Measurements from ENCODE around the gene NMNAT3.
"Not testable (repeated sequence)": the region's sequence is repeated elsewhere in the genome, so short reads cannot be mapped to it uniquely, and the experiment has no call there.

NMNAT3 gene

DNA sequence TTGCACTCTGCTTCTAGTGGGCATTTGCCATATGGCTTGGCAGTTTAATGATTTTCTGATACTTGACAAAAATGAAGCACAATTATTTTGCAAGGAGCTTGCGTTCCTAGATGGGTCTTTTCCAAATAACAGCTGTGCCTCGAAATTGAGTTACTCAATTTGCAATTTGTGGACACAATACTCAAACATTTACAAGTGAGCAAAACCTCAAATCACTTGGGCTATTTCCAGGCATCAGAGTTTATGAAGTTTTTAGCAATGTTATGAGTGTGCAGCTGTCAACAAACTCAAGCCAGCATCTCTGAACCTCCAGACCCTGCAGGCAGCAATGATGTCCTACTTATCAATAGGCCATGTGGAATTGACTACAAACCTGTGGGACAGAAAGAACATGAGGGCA lies 41.3 kb downstream of the NMNAT3 start:
- DNase-seq (ENCODE audit: low read depth in 2 of 2): no peak

DNA sequence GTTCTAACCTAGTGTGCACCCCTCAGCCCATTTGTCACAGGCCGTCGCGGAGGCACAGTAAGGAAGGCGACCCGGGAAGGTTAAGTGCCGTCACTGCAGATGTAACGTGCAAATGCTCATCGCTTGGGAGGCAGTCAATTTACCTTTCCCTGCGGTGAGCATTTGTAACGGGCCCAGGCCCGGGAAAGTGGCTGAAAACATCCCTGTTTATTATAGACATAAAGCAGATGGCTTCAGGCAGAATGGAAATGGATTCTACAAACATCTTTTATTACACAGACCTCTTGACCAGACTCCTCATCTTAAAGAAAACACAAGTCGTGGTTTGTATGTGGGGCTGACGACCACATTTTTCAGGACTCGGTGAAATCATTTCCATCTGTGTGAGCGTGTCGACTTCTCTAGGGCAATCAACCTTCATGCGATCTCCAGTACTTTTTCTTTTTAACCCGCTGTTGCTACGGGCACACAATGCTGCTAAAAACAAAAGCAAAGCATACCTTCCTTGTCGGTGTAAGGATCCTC lies 43.6 kb downstream of the NMNAT3 start:
- DNase-seq (ENCODE audit: low read depth in 2 of 2): no peak

DNA sequence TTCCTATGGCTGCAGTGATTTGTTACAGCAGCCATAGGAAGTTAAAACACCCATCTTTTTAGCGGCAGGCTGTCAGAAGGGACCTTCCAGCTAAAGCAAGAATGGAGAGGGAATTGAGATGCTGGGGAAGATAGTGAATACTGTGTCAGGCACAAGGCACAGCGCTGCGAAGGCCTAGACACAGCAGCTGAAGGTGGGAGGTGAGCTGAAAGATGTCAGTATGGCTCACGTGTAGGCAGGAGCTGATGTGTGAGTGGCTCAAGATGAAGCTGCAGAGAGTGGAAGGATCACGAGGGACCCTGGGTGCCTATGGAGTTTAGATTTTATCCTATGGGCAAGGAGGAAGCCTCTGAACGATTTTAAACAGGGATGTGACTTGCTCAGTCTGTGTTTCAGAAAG lies 44.3 kb downstream of the NMNAT3 start:
- DNase-seq (ENCODE audit: low read depth in 2 of 2): no peak

DNA sequence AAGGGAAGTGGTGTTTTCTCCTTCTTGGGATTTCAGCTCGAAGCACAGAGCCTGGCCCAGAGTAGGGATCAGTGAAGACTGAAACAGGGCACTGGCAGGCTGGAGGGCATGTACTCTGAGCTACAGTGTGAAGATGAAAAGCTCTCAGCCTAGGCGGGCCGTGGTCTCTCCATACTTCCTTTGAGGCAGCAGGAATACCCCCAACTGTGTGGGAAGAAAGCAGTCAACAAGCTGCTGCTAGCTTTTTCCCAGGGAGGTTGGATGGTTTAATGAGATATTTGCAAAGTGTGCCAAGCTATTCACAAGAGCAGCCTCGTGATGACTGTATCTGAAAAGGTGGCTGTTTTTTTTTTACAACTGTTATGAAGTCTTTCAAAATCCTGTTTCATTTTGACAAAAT lies 47.2 kb downstream of the NMNAT3 start:
- no peak for DNase-seq (ENCODE audit: low read depth in 2 of 2)

DNA sequence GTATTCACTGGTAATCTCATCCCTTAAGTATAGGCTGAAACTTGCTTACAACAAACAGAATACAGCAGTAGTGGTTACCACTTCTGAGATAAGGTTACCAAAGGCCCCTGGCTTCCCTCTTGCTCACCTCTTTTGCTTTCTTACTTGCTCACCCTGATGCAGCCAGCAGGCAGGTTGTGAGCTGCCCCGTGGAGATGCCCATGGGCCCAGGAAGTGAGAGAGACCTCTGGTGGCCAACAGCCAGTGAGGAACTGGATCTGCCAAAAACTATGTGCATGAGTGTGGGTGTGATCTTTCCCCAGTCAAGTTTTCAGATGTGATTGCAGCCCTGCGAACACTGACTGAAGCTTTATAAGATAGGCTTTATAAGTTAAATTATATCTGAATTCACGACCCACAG lies 48.7 kb downstream of the NMNAT3 start:
- DNase-seq (ENCODE audit: low read depth in 2 of 2): no peak

DNA sequence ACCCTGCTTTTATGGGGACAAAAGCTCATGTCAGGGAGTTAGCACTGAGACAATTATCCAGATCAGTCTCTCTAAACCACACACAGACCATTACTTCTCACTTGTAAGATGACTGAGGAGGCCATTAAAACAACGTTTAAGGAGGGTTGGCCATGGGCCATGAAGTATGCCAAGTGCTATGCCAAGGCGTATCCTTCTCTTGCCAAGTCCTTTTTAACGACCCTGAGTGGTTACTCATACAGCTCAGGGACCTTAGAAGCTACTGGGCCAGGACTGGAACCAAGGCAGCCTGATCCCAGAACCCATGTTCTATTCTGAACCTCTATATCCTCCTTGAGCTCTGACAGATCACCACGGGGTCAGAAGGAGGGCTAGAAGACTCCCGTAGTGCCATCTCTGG lies 50.0 kb downstream of the NMNAT3 start:
- DNase-seq (ENCODE audit: low read depth in 2 of 2): no peak

DNA sequence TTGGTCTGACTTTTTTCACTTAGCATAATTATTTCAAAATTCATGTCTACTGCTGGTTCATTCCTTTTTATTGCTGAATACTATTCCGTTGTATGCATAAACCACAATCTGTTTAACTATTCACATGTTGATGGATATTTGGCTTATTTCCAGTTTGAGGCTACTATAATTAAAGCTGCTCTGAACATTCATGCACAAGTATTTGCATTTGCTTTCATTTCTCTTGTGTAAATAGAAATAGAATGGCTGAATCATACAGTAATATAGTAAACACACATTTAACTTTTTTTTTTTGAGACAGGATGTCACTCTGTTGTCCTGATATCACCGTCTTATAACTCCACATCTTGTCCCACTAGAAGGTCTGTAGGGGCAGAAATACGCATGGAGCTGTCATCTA lies 57.3 kb downstream of the NMNAT3 start:
- DNase-seq (ENCODE audit: low read depth in 2 of 2): no peak

DNA sequence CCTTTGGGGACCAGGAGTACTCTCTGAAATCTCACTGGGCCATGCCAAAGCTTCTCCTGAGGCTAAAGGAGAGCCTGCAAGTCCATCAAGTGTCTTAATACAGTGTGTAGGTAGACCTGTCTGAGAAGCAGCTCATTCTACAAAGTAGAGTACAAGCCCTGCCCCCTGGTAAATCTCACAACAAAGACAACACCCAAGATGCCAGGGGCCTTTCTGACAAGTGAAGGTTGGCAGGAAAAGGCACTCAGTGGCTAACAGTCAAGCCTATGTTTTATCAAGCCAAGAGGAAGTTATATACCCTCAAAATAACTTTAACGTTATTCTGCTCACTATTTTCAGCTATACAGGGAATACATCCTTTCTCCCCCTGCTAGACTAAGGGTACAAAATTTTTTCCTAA lies 58.3 kb downstream of the NMNAT3 start:
- DNase-seq (ENCODE audit: low read depth in 2 of 2): no peak

DNA sequence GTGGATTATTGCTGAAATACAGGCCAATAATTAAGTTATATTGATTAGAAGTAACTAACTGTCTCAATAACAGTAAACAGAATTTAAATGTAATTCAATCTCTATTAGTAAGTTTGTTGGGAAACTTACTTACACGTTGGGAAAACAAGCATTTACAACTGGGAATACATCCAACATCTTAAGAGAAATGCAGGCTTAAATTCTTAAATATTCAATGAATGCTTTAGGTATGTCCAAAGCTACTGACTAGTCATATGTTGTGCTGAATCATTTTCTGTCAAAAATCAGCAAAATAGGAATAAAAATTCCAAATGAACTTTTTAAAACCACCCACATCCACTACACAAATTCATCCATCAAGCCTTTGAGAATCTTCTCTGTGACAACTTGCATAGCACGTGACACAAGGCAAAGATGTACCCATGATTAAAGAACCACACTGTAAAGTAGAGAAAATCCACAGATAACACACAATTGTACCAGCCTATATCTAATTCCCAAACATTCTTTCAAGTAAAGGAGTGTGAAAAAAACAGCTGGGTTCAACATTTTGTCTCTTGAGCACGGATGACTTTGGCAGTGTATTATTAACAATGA lies 60.0 kb downstream of the NMNAT3 start:
- no peak for DNase-seq (ENCODE audit: low read depth in 2 of 2)

DNA sequence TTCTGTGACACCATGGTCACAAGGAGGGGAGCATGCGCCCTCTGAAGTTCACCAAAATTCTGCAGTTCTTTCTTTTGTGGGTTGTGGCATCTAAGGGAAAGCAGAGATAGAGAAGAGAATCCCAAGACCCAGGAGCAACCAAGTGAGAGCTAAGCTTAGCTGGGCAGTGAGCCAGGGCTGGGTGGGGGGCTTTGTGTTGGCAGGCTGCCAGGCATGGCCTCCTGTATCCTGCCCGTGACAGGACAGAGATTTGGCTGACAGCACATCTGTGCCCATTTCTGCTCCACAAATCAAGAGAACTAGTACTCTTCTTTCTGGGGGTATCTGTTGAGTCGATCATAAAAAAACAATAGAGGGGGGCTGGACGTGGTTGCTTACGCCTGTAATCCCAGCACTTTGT lies 66.2 kb downstream of the NMNAT3 start:
- DNase-seq (ENCODE audit: low read depth in 2 of 2): no peak

DNA sequence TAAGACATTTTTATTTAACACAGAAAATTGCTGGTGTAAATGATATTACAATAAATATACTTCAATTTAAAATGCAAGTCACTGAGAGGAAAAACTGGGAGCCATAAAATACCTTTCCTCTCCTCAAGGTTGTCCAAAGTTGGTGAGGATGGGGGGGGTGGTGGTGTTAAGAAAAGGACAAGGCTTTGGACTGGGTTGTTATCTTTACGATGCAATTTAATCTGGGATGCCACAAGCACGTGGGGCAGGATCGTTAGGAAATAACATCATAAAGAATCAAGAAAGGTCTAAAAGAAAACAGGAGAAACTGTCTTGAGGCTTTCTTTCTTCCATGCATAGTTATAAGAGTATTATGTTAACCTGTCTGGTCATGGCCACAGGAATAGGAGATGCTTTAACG lies 66.9 kb downstream of the NMNAT3 start:
- no peak for DNase-seq (ENCODE audit: low read depth in 2 of 2)

DNA sequence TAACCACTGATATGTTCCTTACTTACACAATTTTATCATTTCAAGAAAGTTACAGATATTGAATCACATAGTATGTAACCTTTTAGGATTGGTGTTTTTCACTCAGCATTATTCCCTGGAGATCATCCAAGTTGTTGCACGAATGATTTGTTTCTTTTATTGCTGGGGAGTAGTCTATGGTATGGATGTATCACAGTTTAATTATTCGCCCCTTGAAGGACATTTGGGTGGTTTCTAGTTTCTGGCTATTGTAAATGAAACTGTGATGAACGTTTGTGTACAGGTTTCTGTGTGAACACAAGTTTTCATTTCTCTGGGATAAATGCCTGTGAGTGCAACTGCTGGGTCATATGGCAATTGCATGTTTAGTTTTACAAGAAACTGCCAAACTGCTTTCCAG lies 68.8 kb downstream of the NMNAT3 start:
- no peak for DNase-seq (ENCODE audit: low read depth in 2 of 2)

DNA sequence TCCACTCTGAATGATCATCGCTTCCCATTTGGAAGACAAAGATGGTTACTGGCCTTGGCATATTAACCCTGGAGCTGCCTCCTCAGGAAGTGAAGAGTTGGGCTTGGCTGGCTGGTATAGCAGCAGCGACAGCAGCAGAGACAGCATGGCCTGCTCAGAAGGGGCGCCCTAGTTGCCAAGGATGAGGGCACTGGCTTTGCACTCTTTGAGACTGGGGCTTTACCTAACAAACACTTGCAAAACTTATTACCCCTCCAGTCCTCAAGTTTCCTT lies 69.7 kb downstream of the NMNAT3 start:
- DNase-seq (ENCODE audit: low read depth in 2 of 2): no peak

DNA sequence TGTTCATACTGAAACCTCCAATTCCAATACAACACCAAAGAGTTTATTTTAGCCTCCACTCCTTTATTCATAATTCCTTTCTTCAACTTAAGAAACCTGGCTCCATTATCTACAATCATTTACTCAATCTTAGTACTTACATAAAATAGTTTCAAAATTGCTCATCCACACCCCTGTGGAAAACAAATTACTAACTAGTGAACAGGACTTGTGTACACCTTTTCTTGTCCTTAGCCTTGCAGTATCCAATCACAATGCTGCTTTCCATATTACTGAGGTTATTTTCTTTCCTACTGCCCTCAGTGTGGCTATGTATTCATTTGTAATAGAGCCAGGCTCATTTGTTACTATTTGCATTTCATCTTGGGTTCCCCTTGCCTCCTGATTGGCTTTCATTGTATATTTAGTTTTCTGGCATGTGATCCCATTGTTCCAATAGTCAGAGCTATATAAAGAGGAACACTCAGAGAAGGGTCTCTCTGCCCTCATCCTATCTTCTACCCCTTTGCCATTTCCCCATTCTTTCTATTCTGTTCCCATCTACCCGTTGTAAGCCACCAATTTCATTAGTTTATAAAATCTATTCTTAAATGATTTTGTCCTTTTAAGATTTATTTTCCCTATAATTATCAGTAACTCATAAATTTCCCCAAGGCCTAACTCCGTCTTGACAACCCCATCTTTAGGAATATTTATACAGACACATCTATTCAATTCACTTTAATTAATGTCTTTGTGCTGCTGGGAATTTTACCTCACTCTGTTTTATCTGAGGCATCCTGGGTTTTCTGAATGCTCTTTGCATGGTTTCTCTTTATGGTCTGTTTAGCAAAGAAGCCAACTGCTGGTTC lies 70.3 kb downstream of the NMNAT3 start:
- DNase-seq (ENCODE audit: low read depth in 2 of 2): no peak

DNA sequence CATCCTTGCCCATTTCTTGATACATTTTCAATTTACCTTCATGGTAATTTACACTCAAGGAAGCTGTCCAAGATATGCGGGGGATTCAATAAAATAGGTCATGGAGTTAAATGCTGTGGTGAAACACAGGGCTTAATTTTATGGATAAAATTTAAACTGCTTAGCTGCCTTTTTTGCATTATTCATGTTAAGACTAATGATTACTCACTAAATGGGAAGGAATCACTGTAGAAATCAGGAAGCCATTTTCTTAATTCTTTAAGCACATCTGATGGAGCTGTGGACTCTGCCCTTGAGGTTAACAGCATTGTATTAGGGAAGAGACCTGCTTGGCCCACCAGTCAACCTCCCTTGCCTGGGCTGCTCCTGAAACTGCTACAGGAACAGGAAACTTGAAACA lies 75.8 kb downstream of the NMNAT3 start:
- no peak for DNase-seq (ENCODE audit: low read depth in 2 of 2)

DNA sequence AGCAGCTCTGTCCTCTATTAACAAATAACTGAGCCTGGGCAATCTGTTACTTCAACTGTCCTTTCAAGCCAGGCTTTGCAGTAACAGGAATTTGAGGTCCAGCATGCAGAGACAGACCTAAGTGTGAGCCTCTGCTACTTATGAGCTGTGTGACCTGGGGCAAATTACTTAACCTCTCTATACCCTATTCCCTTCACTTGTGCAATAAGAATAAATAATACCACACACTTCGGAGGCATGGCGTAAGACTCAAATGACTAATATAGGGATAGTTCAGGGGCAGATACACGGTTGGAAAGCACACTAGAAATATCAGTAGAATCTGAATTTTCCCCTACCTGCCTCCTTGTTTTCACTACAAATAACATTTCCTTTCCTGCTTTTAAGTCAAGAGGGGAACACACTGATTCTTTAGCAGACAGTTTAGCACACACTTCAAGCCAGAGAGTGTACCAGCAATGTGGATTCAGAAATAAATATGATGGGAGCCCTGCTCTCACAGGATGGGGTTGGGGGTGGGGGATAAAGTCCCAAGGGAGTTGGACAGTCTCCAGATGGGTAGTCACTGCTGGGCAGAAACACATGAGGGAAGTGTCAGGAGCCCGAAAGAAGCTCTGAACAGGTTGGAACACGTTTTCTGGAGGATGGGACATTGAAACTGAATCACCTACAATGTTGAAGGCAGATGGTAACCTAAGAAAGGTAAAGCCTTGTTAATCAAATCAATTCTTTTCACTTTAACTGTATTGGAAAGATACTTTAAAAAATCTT lies 76.4 kb downstream of the NMNAT3 start:
- DNase-seq (ENCODE audit: low read depth in 2 of 2): no peak

DNA sequence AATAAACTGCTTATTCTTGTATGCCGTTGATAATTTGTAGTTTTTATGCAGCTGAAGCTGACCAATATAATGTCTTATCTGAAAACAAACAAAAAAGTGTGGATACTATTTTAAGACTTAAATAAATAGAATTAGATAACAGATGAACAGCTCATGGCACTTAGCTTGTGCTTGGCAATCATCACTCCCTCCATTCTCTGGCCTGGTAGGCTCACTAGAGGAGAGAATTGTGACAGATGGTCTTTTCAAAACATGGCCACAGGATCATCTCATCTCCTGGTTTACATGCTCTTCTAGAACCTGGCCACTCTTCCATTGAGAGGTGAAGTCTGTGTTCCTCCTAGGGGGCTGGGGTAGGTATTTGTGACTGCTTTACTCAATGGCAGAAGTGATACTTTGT lies 79.8 kb downstream of the NMNAT3 start:
- DNase-seq (ENCODE audit: low read depth in 2 of 2): no peak

DNA sequence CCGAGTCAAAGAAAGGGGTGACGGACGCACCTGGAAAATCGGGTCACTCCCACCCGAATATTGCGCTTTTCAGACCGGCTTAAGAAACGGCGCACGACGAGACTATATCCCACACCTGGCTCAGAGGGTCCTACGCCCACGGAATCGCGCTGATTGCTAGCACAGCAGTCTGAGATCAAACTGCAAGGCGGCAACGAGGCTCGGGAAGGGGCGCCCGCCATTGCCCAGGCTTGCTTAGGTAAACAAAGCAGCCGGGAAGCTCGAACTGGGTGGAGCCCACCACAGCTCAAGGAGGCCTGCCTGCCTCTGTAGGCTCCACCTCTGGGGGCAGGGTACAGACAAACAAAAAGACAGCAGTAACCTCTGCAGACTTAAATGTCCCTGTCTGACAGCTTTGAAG lies 86.6 kb downstream of the NMNAT3 start:
- not testable (repeated sequence) for DNase-seq (ENCODE audit: low read depth in 2 of 2)

DNA sequence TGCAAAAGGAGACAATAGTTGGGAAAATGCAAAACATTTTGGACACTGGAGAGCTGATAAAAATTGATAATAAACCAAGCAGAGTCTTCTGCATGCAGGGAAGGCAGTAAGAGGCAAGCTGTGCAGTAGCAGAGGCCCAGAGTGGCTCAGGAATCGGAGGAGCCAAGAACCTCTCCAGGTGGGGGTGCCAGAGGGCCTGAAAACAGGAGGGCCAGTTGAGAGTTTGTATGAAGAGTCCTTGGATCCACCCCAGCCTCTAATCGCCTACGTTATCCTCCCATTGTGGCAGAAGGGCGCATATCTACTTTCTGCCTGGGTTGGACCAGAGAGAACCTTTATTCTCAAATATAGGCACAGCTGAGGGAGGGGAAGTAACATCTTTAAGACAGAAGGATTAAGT lies 89.3 kb downstream of the NMNAT3 start:
- DNase-seq (ENCODE audit: low read depth in 2 of 2): no peak

DNA sequence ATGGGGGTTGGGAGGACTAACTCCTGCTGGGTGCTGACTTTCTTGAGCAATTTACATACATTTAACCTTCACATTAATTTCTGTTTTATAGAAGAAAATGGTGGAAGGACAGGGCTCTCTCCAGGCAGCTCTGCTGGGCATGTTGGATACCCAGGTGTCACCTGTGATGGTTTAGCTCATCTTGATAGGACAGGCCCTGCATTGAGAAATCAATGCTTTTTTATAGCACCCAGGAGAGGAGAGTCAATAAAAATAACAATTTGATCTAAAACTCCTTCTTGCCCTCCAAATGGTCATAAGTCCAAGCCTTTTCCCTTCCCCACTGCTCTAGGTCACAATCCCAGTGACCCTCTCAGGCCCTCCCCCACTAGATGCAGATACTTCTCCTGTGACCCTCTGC lies 90.0 kb downstream of the NMNAT3 start:
- no peak for DNase-seq (ENCODE audit: low read depth in 2 of 2)

DNA sequence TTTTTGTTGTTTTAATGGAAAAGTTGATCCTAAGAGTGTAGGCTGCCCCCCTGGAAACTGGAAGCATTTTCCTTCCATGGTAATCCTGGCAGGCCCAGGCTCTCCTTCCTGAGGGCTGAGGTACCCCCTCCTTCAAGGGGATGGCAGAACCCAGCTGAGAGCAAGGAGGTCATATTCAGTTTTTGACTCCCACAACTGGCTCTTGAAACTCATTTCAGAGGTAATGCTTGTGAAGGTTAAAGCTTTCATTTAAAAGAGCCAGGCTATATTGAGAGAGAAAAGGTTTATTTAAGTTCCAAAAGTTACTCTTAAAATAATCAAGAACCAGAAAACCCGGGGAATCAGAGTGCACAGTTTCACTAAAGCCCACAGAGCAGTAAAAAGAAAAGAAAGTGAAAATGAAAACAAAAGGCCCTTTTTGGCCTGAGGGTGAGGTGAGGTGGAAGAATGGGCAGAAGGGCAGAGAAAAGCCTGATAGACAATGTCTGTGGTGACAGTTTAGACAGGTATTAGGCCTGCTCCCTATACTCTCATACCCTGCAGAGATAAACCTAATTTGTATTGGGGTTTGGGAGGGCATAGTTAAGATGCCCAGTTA lies 91.3 kb downstream of the NMNAT3 start:
- DNase-seq (ENCODE audit: low read depth in 2 of 2): no peak

DNA sequence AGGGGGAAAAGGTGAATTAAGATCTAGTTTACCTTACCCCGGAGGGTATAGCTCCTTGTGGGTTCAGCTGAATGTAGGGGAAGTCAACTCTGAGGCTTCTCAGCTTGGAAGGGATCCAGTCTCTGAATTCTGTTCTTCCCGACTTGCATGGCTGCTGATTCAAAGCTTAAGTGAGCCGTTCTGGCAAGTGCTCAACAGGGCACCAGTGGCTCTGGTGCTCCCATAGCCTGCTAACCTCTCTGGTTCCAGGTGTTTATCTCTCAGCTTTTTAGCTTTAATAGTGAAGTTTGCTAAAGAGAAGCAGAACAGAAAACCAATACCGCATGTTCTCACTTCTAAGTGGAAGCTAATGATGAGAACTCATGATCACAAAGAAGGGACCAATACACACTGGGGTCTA lies 92.0 kb downstream of the NMNAT3 start:
- no peak for DNase-seq (ENCODE audit: low read depth in 2 of 2)

DNA sequence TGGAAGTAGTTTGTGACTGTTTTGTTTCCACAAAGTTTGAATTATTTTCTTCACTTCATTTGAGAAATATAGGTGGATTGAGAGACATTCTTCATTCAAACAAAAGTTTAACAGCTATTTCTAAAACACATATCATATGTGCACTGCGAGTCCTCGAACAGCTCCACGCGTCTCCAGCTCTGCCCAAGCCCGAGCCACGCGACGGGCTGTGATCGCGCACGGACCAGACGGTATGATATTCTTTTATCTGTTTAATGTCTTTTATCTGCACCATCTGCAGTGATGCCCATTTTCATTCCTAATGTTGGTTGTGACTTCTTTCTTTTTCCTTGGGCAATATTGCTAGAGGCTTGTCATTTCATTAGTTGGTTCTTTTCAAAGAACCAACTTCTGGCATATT lies 94.1 kb downstream of the NMNAT3 start:
- not testable (repeated sequence) for DNase-seq (ENCODE audit: low read depth in 2 of 2)
